Measurements from ENCODE around the gene TNFSF15.
A peak's percentile ranks its signal among the peaks of the same experiment; 100 is the strongest.
"Not testable (repeated sequence)": the region's sequence is repeated elsewhere in the genome, so short reads cannot be mapped to it uniquely, and the experiment has no call there.

The TNFSF15 gene

GRCh38 chr9:114746591-114747346 lies 59.1 kb downstream of the TNFSF15 start:
- DNase-seq (ENCODE audit: low spot score): no peak

- DNase-seq (ENCODE audit: low spot score): no peak
Observed at GRCh38 chr9:114745879-114746550, 59.8 kb downstream of the TNFSF15 start.

GRCh38 chr9:114745108-114745848 lies 60.6 kb downstream of the TNFSF15 start:
- no peak for DNase-seq (ENCODE audit: low spot score)

- DNase-seq (ENCODE audit: low spot score): peak; percentile 17
Observed at GRCh38 chr9:114743446-114743845, 62.4 kb downstream of the TNFSF15 start.

- DNase-seq (ENCODE audit: low spot score): no peak
Observed at GRCh38 chr9:114742947-114743346, 62.9 kb downstream of the TNFSF15 start.

- DNase-seq (ENCODE audit: low spot score): not testable (repeated sequence)
Observed at GRCh38 chr9:114741521-114741920, 64.3 kb downstream of the TNFSF15 start.

GRCh38 chr9:114738581-114739316 lies 67.1 kb downstream of the TNFSF15 start:
- DNase-seq (ENCODE audit: low spot score): peak; percentile 86

- no peak for DNase-seq (ENCODE audit: low spot score)
Observed at GRCh38 chr9:114737847-114738246, 68.0 kb downstream of the TNFSF15 start.

GRCh38 chr9:114737118-114737517 lies 68.7 kb downstream of the TNFSF15 start:
- DNase-seq (ENCODE audit: low spot score): no peak

- no peak for DNase-seq (ENCODE audit: low spot score)
Observed at GRCh38 chr9:114735704-114736103, 70.1 kb downstream of the TNFSF15 start.

GRCh38 chr9:114735139-114735538 lies 70.7 kb downstream of the TNFSF15 start:
- not testable (repeated sequence) for DNase-seq (ENCODE audit: low spot score)
